HEK293 (cell line): Measurements from ENCODE around the gene SLC25A44.

Experiments used
- CTCF ChIA-PET: fragments of 350-600 bp; formaldehyde crosslinking; extraction: SDS; loops from one replicate; lab custom pipeline; 2021; ENCODE audit warnings: antibody characterized with exemption; lab: Yijun Ruan, JAX
- POLR2A ChIA-PET: fragments of 300-600 bp; formaldehyde crosslinking; extraction: SDS; loops from one replicate; lab custom pipeline; 2020; ENCODE audit warnings: antibody characterized with exemption, inconsistent platforms; lab: Yijun Ruan, JAX
- H3K27ac ChIP-seq: fragments of 200-500 bp; sonication (Bioruptor generic); 2 replicates; pipeline ENCODE4 v1.5.1; 2014; ENCODE audit warnings: low read depth, low read length, control low read depth, inconsistent platforms; ENCODE audit errors: extremely low read depth
- H3K36me3 ChIP-seq, 2 experiments: fragments of 200-500 bp in 1 of 2; sonication (Bioruptor generic) in 1 of 2; 1 replicate in 1 of 2; 2 replicates in 1 of 2; pipeline ENCODE4 v1.5.1; 2014 to 2017; ENCODE audit warnings: inconsistent platforms in 2 of 2, low read length in 2 of 2; ENCODE audit not compliant: control insufficient read depth in 2 of 2, insufficient read depth in 1 of 2
- H3K4me1 ChIP-seq: fragments of 200-500 bp; sonication (Bioruptor generic); 2 replicates; pipeline ENCODE4 v1.5.1; 2014; ENCODE audit warnings: mild to moderate bottlenecking, low read length, inconsistent platforms; ENCODE audit not compliant: control insufficient read depth, insufficient read depth
- H3K4me3 ChIP-seq: 2 replicates; pipeline ENCODE4 v1.5.1; 2011; ENCODE audit warnings: low read depth, mild to moderate bottlenecking, control low read depth, low read length, moderate library complexity
- H3K9me3 ChIP-seq: fragments of 200-500 bp; sonication (Bioruptor generic); 2 replicates; pipeline ENCODE4 v1.5.1; 2014; ENCODE audit warnings: low read depth, low read length, inconsistent platforms; ENCODE audit not compliant: control insufficient read depth, insufficient read depth
- BCL11A ChIP-seq: fragments of 450-650 bp; formaldehyde crosslinking; IDR thresholded peaks from 2 replicates; pipeline ENCODE4 v1.5.1; 2016; ENCODE audit warnings: low read depth, missing biosample characterization, missing genetic modification characterization
- GLIS2 ChIP-seq: fragments of 450-650 bp; formaldehyde crosslinking; IDR thresholded peaks from 2 replicates; pipeline ENCODE4 v1.5.1; 2016; ENCODE audit warnings: missing biosample characterization, missing genetic modification characterization
- REPIN1 ChIP-seq: fragments of 450-650 bp; formaldehyde crosslinking; IDR thresholded peaks from 2 replicates; pipeline ENCODE4 v1.5.1; 2017; ENCODE audit warnings: missing biosample characterization, missing genetic modification characterization, low read depth
- ZBTB17 ChIP-seq: fragments of 450-650 bp; formaldehyde crosslinking; IDR thresholded peaks from 2 replicates; pipeline ENCODE4 v1.5.1; 2016; ENCODE audit warnings: missing biosample characterization, missing genetic modification characterization
- ZBTB48 ChIP-seq: fragments of 450-650 bp; formaldehyde crosslinking; IDR thresholded peaks from 2 replicates; pipeline ENCODE4 v1.5.1; 2016; ENCODE audit warnings: missing biosample characterization, missing genetic modification characterization
- ZNF112 ChIP-seq: fragments of 450-650 bp; formaldehyde crosslinking; IDR thresholded peaks from 2 replicates; pipeline ENCODE4 v1.5.0; 2017; ENCODE audit warnings: missing biosample characterization, missing genetic modification characterization
- ZNF202 ChIP-seq: fragments of 450-650 bp; formaldehyde crosslinking; IDR thresholded peaks from 2 replicates; pipeline ENCODE4 v1.5.1; 2016; ENCODE audit warnings: missing biosample characterization, missing genetic modification characterization, borderline replicate concordance
- ZNF266 ChIP-seq: fragments of 450-650 bp; formaldehyde crosslinking; IDR thresholded peaks from 2 replicates; pipeline ENCODE4 v1.5.1; 2016; ENCODE audit warnings: missing biosample characterization, missing genetic modification characterization, low read depth
- ZNF600 ChIP-seq: fragments of 450-650 bp; formaldehyde crosslinking; IDR thresholded peaks from 2 replicates; pipeline ENCODE4 v1.5.1; 2016; ENCODE audit warnings: missing biosample characterization, missing genetic modification characterization
- ZNF747 ChIP-seq: fragments of 450-650 bp; formaldehyde crosslinking; IDR thresholded peaks from 2 replicates; pipeline ENCODE4 v1.5.1; 2016; ENCODE audit warnings: missing biosample characterization, missing genetic modification characterization
- TF ChIP-seq, protein P1 (sequence below): fragments of 450-650 bp; formaldehyde crosslinking; IDR thresholded peaks from 2 replicates; pipeline ENCODE4 v1.5.1; 2016; ENCODE audit warnings: missing biosample characterization, missing genetic modification characterization
- TF ChIP-seq, protein P2 (sequence below): fragments of 450-650 bp; formaldehyde crosslinking; IDR thresholded peaks from 2 replicates; pipeline ENCODE4 v1.5.1; 2016; ENCODE audit warnings: missing biosample characterization, missing genetic modification characterization
- TF ChIP-seq, protein P3 (sequence below): IDR thresholded peaks from 2 replicates; pipeline ENCODE4 v1.6.1; 2011; ENCODE audit warnings: mild to moderate bottlenecking, low read depth, low read length, borderline replicate concordance
- TF ChIP-seq, protein P4 (sequence below): fragments of 450-650 bp; formaldehyde crosslinking; IDR thresholded peaks from 2 replicates; pipeline ENCODE4 v1.5.1; 2017; ENCODE audit warnings: missing biosample characterization, missing genetic modification characterization
- TF ChIP-seq, protein P5 (sequence below): fragments of 450-650 bp; formaldehyde crosslinking; IDR thresholded peaks from 2 replicates; pipeline ENCODE4 v1.5.1; 2017; ENCODE audit warnings: missing biosample characterization, mild to moderate bottlenecking, missing genetic modification characterization, moderate library complexity

SLC25A44 gene

DNA sequence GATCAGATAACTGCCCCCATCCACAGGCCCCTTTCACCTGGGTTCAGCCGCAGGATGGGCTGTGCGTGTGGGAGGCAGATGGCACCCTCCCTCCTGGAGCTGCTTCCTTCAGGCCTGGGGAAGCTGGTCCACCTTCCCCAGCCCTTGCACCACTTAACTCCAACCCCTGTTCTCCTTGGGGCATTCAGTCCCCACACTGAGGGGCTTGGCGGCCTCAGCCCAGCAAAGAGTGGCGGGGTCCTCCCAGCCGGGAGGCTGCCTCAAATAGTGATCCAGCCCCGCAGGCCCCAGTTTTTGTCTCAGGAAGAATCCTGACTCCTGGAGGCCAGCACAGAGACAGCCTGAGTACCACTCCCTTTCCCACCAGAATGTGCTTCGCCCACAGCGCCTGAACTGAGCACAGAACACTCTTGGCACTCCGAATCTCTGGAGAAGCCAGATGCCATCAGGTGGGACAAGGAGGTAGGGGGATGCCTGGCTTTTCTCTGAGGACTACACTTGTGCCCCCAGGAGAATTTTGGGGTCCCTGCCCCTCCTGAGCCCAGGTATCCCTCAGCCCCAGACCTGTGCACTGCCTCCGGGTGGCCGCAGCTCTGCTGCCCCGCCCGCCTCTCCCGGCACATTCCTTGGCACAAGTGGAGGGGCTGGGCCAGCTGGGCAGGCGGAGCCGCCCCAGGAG lies 53.0 kb downstream of the SLC25A44 start (continued):
- TF ChIP-seq, protein P1, sequence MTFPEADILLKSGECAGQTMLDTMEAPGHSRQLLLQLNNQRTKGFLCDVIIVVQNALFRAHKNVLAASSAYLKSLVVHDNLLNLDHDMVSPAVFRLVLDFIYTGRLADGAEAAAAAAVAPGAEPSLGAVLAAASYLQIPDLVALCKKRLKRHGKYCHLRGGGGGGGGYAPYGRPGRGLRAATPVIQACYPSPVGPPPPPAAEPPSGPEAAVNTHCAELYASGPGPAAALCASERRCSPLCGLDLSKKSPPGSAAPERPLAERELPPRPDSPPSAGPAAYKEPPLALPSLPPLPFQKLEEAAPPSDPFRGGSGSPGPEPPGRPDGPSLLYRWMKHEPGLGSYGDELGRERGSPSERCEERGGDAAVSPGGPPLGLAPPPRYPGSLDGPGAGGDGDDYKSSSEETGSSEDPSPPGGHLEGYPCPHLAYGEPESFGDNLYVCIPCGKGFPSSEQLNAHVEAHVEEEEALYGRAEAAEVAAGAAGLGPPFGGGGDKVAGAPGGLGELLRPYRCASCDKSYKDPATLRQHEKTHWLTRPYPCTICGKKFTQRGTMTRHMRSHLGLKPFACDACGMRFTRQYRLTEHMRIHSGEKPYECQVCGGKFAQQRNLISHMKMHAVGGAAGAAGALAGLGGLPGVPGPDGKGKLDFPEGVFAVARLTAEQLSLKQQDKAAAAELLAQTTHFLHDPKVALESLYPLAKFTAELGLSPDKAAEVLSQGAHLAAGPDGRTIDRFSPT (tag by site-specific recombination) = no peak

DNA sequence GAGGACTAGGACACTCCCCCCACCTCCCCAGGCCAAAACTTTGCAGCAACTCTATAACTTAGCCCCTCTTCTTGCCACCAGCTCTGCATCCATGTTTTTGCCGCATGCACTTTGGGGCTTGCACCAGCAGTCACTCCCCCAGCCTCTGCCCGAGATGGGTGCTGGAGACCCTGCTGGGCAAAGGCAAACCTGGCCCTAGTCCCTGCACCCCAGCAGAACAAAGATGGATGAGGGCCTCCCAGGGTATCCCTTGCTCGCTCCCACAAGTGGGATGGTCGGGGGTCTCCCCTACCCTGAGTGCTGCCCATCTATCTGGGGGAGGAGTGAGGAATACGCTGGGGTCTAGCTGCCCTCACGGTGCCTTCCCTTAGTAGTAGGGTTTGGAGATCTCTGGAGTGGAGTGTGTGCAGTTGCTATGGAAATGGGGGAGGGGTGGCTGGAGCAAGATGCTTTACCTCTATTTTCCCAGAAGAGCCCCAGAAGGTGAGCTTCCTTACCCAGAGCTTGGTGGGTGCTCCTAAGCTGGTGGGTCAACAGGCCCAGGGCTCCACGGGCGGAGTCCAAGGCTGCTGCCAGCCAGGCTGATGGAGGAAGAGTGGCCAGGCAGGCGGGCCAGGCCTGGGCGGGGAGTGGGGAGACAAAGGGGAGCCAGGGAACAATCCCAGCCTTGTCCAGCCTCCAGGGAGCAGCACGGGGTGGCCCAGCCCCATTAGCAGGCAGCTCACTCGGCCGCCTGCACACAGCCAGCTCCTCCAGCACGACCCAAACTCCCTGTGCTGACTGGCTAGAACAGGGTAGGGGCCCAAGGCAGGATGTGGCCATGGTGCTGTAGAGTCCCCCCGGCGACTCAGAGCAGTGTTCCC lies 53.8 kb downstream of the SLC25A44 start, which contains the start of gene PAQR6:
PAQR6 (minus strand) TSS at position 597 of the 863 bp plus-strand sequence. CDS start 1,325 bp downstream, outside the sequence.
- POLR2A ChIA-PET = interaction anchor here (0.6 to 1.8 kb wide), 3 partner anchors 12 to 34 kb away, joined by 3 to 5 read pairs (median 5); partner anchors contain the start of gene PMF1
- H3K9me3 ChIP-seq = no peaks in the 10 kb centered on the region
- H3K4me1 ChIP-seq = no peaks in the 10 kb centered on the region
- CTCF ChIA-PET = interaction anchor here (0.5 to 0.9 kb wide), 4 partner anchors 23 to 151 kb away, joined by 3 to 4 read pairs (median 3); partner anchors contain the start of gene SMG5
- H3K36me3 ChIP-seq = peaks cover 0 to 47% of the 10 kb centered on the region in 2 experiments; a peak in 1 of 3 replicates
- TF ChIP-seq ZNF112 (tag by site-specific recombination) (no peak), ZBTB17 (0 out of 2 replicates have a peak, but pooled peaks have one; percentile 10), ZNF266 (tag by site-specific recombination) (no peak), REPIN1 (tag by site-specific recombination) (no peak), ZBTB48 (tag by site-specific recombination) (no peak; the same call in 1 of the 2 replicates), ZNF600 (tag by site-specific recombination) (peak; percentile 95), ZNF747 (tag by site-specific recombination) (no peak), GLIS2 (peak; percentile 46), ZNF202 (tag by site-specific recombination) (no peak), BCL11A (tag by site-specific recombination) (no peak)
- TF ChIP-seq, protein P2, sequence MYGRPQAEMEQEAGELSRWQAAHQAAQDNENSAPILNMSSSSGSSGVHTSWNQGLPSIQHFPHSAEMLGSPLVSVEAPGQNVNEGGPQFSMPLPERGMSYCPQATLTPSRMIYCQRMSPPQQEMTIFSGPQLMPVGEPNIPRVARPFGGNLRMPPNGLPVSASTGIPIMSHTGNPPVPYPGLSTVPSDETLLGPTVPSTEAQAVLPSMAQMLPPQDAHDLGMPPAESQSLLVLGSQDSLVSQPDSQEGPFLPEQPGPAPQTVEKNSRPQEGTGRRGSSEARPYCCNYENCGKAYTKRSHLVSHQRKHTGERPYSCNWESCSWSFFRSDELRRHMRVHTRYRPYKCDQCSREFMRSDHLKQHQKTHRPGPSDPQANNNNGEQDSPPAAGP = no peak
- TF ChIP-seq, protein P3, sequence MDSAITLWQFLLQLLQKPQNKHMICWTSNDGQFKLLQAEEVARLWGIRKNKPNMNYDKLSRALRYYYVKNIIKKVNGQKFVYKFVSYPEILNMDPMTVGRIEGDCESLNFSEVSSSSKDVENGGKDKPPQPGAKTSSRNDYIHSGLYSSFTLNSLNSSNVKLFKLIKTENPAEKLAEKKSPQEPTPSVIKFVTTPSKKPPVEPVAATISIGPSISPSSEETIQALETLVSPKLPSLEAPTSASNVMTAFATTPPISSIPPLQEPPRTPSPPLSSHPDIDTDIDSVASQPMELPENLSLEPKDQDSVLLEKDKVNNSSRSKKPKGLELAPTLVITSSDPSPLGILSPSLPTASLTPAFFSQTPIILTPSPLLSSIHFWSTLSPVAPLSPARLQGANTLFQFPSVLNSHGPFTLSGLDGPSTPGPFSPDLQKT = no peak
- TF ChIP-seq, protein P4, sequence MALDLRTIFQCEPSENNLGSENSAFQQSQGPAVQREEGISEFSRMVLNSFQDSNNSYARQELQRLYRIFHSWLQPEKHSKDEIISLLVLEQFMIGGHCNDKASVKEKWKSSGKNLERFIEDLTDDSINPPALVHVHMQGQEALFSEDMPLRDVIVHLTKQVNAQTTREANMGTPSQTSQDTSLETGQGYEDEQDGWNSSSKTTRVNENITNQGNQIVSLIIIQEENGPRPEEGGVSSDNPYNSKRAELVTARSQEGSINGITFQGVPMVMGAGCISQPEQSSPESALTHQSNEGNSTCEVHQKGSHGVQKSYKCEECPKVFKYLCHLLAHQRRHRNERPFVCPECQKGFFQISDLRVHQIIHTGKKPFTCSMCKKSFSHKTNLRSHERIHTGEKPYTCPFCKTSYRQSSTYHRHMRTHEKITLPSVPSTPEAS (tag by site-specific recombination) = no peak
- TF ChIP-seq, protein P5, sequence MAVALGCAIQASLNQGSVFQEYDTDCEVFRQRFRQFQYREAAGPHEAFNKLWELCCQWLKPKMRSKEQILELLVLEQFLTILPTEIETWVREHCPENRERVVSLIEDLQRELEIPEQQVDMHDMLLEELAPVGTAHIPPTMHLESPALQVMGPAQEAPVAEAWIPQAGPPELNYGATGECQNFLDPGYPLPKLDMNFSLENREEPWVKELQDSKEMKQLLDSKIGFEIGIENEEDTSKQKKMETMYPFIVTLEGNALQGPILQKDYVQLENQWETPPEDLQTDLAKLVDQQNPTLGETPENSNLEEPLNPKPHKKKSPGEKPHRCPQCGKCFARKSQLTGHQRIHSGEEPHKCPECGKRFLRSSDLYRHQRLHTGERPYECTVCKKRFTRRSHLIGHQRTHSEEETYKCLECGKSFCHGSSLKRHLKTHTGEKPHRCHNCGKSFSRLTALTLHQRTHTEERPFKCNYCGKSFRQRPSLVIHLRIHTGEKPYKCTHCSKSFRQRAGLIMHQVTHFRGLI (tag by site-specific recombination) = no peak
- no peak within 1 kb of the TSS for H3K27ac ChIP-seq
- no peak within 1 kb of the TSS for H3K4me3 ChIP-seq
